ENCODE measurements around the gene SMTNL2.

The SMTNL2 gene

GRCh38 chr17:4584101-4584916, at the start of gene SMTNL2:
SMTNL2 (plus strand) TSS chr17:4584529; CDS start chr17:4584606, 77 bp downstream.
- no peak for DNase-seq (ENCODE audit: low spot score)

GRCh38 chr17:4534928-4535666, 49.2 kb upstream of the SMTNL2 start:
- no peak for DNase-seq (ENCODE audit: low spot score)

GRCh38 chr17:4535667-4536258, 48.6 kb upstream of the SMTNL2 start:
- DNase-seq (ENCODE audit: low spot score) = no peak

GRCh38 chr17:4536259-4536741, 48.0 kb upstream of the SMTNL2 start:
- no peak for DNase-seq (ENCODE audit: low spot score)

GRCh38 chr17:4536742-4537411, 47.5 kb upstream of the SMTNL2 start:
- no peak for DNase-seq (ENCODE audit: low spot score)

GRCh38 chr17:4537451-4538235, 46.7 kb upstream of the SMTNL2 start:
- no peak for DNase-seq (ENCODE audit: low spot score)

GRCh38 chr17:4538236-4539002, 45.9 kb upstream of the SMTNL2 start:
- DNase-seq (ENCODE audit: low spot score) = no peak

- DNase-seq (ENCODE audit: low spot score) = no peak
Observed at GRCh38 chr17:4539025-4539424, 45.3 kb upstream of the SMTNL2 start.

- DNase-seq (ENCODE audit: low spot score) = no peak
Observed at GRCh38 chr17:4539576-4540223, 44.6 kb upstream of the SMTNL2 start.

GRCh38 chr17:4540224-4540651, 44.1 kb upstream of the SMTNL2 start:
- DNase-seq (ENCODE audit: low spot score) = no peak

- DNase-seq (ENCODE audit: low spot score) = no peak
Observed at GRCh38 chr17:4540687-4541327, 43.5 kb upstream of the SMTNL2 start.

- no peak for DNase-seq (ENCODE audit: low spot score)
Observed at GRCh38 chr17:4541328-4542002, 42.9 kb upstream of the SMTNL2 start.

- DNase-seq (ENCODE audit: low spot score) = no peak
Observed at GRCh38 chr17:4542003-4542725, 42.2 kb upstream of the SMTNL2 start.

- DNase-seq (ENCODE audit: low spot score) = no peak
Observed at GRCh38 chr17:4542726-4543191, 41.6 kb upstream of the SMTNL2 start.

- no peak for DNase-seq (ENCODE audit: low spot score)
Observed at GRCh38 chr17:4543557-4544026, 40.7 kb upstream of the SMTNL2 start.

- DNase-seq (ENCODE audit: low spot score) = no peak
Observed at GRCh38 chr17:4544135-4544950, 40.0 kb upstream of the SMTNL2 start.

GRCh38 chr17:4544951-4545216, 39.4 kb upstream of the SMTNL2 start:
- no peak for DNase-seq (ENCODE audit: low spot score)
